Measurements from ENCODE around the gene FAM111A.

Gene FAM111A

GRCh38 chr11:59141673-59142460, 789 bp upstream of the FAM111A start:
- no peak for FAIRE-seq
- no peak for DNase-seq (ENCODE audit: low spot score)

DNA sequence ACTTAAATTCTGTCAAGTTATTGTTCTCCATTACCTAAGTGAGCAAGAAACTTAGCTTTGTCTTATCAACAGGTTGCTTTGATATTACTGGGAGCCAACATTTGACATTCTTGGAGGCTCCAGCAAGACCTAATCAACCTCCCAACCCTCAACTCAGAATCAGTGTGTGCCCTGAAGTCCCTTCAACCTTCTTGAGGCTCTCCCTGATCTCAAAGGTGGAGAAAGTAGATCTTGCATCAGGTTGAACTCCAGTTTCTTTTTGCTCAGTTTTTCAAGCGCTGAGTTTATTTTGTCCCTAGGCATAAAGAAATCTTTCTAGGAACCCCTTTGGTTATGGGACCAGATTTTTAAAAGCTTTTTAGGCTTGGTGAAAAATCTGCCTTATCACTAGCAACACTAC, 1.4 kb downstream of the FAM111A start:
- no peak for DNase-seq (ENCODE audit: low spot score)
- no peak for FAIRE-seq

GRCh38 chr11:59144579-59145345, 2.1 kb downstream of the FAM111A start:
- FAIRE-seq (peak; percentile 58), DNase-seq (ENCODE audit: low spot score) (peak; percentile 76)

DNA sequence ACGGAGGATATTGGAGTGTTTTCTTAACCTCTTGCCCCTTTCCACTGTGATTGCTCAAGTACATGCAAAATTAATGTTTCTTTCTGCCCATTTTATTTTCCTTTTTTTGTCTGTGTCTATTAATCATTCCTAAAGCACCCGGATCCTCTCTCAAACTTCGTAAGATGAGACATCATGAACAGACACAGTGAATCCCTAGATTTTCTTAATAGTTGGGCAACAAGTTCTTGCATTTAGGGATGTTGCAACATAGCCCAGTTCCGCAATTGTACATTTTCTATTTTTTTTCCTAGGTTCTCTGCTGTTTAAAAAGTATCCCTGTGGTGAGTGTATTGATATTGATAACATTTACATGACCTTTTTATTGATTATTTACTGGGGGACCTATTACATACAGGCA, 2.9 kb downstream of the FAM111A start:
- DNase-seq (ENCODE audit: low spot score) (no peak), FAIRE-seq (no peak)

DNA sequence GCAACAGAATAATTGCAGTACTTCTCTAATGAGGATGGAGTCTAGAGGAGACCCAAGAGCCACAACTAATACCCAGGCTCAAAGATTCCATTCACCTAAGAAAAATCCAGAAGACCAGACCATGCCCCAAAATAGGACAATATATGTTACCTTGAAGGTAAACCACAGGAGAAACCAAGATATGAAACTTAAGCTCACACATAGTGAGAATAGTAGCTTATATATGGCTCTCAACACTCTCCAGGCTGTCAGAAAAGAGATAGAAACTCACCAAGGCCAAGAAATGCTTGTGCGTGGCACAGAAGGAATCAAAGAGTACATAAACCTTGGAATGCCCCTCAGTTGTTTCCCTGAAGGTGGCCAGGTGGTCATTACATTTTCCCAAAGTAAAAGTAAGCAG, 9.1 kb downstream of the FAM111A start:
- DNase-seq (ENCODE audit: low spot score) (no peak), FAIRE-seq (no peak)

- DNase-seq (ENCODE audit: low spot score) (no peak), FAIRE-seq (no peak)
Measured at GRCh38 chr11:59152312-59152951, 9.8 kb downstream of the FAM111A start.

GRCh38 chr11:59154610-59155009, 12.0 kb downstream of the FAM111A start:
- no peak for FAIRE-seq

GRCh38 chr11:59157433-59157832, 14.8 kb downstream of the FAM111A start:
- DNase-seq (ENCODE audit: low spot score) (no peak), FAIRE-seq (no peak)

More at GRCh38 chr11:59154610-59155009, 12.0 kb downstream of the FAM111A start:
- no peak for DNase-seq (ENCODE audit: low spot score)

- DNase-seq (ENCODE audit: low spot score), result peak; percentile 43
- FAIRE-seq, result no peak
Measured at GRCh38 chr11:59158206-59159068, 15.8 kb downstream of the FAM111A start.

DNA sequence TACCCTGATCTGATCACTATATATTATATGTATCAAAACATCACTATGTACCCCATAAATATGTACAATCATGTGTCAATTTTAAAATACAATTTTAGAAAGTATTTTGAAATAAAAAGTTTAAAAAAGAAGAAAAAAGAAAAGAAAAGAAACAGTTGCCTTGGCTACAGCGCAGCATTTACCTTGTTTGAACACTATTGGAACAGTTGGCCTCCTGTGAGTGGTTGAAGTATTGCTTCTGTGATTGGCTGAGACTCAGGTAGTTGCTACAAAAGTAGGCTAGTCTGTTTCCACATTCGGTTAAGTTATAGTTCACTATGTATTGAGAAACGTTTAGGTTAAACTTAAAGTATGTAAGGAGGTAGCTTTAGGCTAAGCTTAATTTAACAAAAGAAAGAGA, 21.4 kb downstream of the FAM111A start:
- DNase-seq (ENCODE audit: low spot score) (no peak), FAIRE-seq (no peak)

DNA sequence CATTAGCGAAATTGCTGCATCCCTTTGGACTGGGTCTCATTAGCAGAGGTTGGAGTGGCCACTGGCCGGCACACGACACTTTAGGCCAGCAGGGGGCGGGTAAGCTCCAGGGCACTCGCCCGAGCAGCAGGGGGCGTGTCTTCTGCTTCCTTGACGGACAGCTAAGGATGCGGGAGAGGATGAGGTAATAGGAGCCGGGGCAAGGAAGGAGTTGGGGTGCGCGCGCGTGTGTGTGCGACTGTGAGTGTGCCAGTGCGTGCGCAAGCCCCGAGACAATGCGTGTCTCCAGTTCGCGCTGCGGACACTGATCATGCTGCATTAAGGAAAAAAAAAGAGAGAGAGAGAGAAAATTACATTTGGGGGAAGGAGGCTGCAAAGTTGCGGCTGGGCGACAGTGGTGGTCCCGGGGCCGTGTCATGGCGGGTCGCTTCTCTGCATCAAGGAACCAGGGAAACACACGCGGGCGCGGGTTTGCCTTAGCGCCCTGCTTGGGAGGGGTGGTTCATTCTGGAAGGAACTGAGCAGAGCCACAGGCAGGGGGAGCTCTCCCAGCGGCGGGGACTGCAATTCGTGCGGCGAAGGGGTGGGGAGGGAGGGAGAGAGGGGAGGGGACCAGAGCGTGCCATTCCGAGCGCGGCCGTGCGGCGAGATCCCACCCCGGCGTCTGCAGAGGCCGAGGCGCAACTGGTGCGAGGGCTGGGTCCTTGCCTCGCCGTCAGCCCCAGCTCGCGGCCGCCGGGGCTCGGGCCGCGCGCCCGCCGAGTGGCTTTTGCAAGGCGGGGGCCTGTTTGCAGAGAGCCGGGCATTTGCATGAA, 29.1 kb downstream of the FAM111A start, which contains the start of gene DTX4:
DTX4 (plus strand) TSS at position 625 of the 815 bp plus-strand sequence. CDS start 464 bp downstream, outside the sequence.
- FAIRE-seq (no peak), DNase-seq (ENCODE audit: low spot score) (peak; percentile 70)

GRCh38 chr11:59172345-59173079, 29.9 kb downstream of the FAM111A start:
- DNase-seq (ENCODE audit: low spot score), result no peak

GRCh38 chr11:59173080-59173963, 30.7 kb downstream of the FAM111A start:
- DNase-seq (ENCODE audit: low spot score), result no peak
- no peak for FAIRE-seq

More at GRCh38 chr11:59172345-59173079, 29.9 kb downstream of the FAM111A start:
- no peak for FAIRE-seq

DNA sequence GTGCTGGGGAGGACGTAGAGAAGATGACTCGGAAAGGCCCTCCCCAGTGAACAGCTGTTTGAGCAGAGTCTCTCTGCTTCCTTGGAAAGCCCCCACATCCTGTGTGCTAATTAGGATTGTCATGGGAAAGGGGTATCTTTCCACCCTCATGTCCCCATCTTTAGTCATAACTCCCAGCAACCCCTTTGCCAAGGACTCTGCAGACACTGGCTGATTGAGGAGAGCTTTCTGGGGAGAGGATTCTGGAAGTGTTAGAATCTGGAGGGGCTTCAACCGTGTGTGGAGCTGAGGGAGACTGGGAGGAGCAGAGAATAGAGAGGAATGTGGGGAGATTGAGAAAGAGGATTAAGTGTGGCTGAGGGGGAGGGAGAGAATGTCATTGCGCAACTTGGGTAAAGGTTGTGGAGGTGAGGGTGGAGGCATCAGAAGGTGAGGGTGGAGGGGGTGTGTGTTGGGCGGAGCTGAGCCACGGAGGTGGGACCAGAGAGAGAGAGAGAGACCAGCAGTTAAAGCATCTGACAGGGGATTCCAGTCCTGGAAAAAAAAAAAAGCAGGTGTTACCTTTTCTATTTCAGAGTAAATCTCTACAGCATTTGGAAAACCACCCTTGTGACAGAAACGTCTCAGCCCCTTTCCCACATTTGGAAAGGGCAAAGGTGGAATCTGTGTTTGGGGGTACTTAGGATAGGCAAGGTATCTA, 31.5 kb downstream of the FAM111A start:
- DNase-seq (ENCODE audit: low spot score) (peak; percentile 6), FAIRE-seq (no peak)

DNA sequence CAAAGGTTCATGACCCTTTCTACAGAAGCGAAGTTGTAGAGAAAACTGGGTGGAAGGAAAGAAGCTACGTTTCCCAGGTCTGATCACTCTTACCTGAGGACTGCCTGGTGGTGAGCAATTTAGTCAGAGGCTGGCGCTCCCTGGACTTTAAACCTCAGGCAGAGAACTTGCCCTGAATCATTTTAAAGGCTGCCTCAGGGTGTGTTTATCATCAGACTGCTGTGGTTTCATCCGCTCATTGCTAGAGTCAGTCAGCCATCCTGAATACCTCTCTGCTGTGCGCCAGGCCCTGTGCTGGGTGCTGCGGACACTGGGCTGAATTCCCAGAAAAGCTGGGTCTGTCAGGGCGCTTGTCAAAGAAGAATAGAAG, 32.0 kb downstream of the FAM111A start:
- FAIRE-seq, result no peak
- peak; percentile 55 for DNase-seq (ENCODE audit: low spot score)

DNA sequence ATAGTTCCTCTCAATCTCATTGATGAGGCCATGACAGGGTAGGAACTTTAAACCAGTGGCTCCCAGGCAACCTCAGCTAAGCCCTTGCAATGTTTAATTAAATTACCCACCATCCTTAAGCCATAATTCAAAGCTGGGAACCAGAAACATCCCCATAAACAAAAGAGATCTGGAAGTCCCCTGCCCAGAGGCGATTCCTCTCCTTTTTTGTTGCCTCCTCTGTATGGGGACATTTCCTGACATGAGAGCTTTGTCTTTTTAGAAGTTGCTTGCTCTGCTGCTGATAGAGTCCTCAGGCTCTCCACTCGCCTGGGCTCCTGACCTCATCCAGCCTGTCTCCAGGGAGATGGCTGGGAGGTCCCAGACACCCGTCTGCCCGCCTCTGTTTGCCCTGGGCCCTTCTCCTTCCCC, 32.4 kb downstream of the FAM111A start:
- no peak for DNase-seq (ENCODE audit: low spot score)
- no peak for FAIRE-seq

DNA sequence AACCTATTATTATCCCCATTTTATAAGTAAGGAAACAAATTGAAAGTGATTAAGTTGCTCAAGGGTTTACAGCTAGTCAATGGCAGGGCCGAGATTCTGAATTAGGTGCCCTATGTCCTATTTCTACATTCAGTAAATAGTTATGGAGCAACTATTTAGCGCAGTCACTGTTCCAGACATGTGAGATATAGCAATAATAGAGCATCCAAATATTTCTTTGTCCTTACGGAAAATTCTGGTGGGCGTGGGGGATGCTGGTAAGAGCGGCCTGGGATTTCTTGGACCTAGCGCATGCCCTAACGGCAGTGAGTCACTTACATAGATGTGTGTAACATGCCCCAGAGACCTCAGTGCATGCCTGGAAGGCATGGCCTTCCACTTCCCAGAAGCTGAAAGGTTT, 33.7 kb downstream of the FAM111A start:
- no peak for DNase-seq (ENCODE audit: low spot score)
- no peak for FAIRE-seq

DNA sequence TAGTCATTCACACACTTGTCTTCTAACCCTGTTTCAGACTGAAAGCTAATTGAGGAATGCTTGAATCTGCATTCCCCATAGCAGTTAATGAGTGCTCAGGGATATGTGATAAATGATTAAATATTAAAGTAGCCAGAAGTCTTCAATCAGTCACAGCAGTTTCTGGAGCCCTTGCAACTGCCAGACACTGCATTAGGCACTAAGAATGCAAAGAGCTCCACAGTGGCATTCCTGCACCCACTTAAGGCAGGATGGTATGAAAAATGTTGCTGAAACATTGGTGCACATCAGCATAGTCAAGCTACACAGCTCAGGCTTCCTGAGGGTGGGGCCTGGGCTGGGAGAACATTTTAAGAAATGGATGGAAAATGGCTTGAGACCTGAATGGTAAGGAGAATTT, 35.7 kb downstream of the FAM111A start:
- FAIRE-seq, result no peak

More for the DNA sequence above, 35.7 kb downstream of the FAM111A start:
- DNase-seq (ENCODE audit: low spot score), result no peak
